ENCODE data around the gene OR4K15. TPM values are rescaled to one million over a fixed set of nuclear protein-coding genes. Genes with fewer than 3 reads are reported as not detected.
"Not testable (repeated sequence)": the region's sequence is repeated elsewhere in the genome, so short reads cannot be mapped to it uniquely, and the experiment has no call there.

Gene OR4K15
- not detected in 2 replicates for total RNA-seq

DNA sequence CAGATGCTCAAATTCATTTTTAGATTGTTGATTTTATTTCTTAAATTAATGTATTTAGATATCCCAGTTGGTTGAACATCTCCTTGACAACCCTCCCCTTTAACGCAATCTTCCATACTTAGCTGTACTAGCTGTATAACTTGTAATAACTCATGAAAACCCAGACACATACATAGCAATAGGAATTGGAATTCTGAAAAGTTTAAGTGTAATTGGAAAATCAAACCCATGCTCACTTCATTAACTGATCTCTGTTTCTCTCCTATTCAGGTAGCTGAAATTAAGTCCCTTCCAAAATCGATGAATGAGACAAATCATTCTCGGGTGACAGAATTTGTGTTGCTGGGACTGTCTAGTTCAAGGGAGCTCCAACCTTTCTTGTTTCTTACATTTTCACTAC is at the start of gene OR4K15:
OR4K15 (plus strand) TSS at position 301 of the 400 bp plus-strand sequence; CDS start at position 301, 0 bp downstream.
- no peak for DNase-seq (ENCODE audit: low read depth)
- H3K4me3 ChIP-seq (ENCODE audit: low read depth, low read length): no peak within 1 kb of the TSS
- TF ChIP-seq, protein P1, sequence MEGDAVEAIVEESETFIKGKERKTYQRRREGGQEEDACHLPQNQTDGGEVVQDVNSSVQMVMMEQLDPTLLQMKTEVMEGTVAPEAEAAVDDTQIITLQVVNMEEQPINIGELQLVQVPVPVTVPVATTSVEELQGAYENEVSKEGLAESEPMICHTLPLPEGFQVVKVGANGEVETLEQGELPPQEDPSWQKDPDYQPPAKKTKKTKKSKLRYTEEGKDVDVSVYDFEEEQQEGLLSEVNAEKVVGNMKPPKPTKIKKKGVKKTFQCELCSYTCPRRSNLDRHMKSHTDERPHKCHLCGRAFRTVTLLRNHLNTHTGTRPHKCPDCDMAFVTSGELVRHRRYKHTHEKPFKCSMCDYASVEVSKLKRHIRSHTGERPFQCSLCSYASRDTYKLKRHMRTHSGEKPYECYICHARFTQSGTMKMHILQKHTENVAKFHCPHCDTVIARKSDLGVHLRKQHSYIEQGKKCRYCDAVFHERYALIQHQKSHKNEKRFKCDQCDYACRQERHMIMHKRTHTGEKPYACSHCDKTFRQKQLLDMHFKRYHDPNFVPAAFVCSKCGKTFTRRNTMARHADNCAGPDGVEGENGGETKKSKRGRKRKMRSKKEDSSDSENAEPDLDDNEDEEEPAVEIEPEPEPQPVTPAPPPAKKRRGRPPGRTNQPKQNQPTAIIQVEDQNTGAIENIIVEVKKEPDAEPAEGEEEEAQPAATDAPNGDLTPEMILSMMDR (conservative IDR thresholded peaks at IDR 0.05; ENCODE audit: low read depth, low read length): no peak

DNA sequence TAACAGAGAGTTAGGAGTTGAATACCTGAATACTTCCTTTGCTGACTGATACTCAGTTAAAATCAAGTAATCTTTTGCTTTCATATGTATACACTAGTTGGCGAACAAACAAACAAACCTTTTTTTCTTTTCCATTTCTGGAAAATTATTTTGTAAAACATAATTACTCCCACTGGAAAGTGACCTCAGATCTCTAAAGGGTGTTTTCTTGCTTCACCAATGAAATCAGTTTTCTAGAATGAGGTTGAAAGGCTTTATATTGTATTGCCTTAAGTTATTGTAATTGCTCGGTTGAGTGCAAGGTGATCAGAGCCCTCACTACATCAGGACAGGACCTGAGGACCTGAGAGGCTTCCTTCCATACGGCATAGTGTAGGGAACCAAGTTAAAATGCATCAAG is 44.8 kb upstream of the OR4K15 start, which contains the start of gene OR4K1:
OR4K1 (plus strand) TSS at position 301 of the 400 bp plus-strand sequence. CDS start 4,750 bp downstream, outside the sequence.
- H3K4me3 ChIP-seq (ENCODE audit: low read depth, low read length): no peak within 1 kb of the TSS
- no peak for DNase-seq (ENCODE audit: low read depth)
- TF ChIP-seq, protein P1 (conservative IDR thresholded peaks at IDR 0.05; ENCODE audit: low read depth, low read length): no peak

- TF ChIP-seq, protein P1 (conservative IDR thresholded peaks at IDR 0.05; ENCODE audit: low read depth, low read length): no peak
Observed at GRCh38 chr14:19941668-19942067, 33.7 kb upstream of the OR4K15 start.

GRCh38 chr14:19947413-19948090 is 27.8 kb upstream of the OR4K15 start:
- TF ChIP-seq, protein P1 (conservative IDR thresholded peaks at IDR 0.05; ENCODE audit: low read depth, low read length): no peak
- H3K4me3 ChIP-seq (ENCODE audit: low read depth, low read length): no peak overlapping the region
- no peak for DNase-seq (ENCODE audit: low read depth)

More at GRCh38 chr14:19941668-19942067, 33.7 kb upstream of the OR4K15 start:
- H3K4me3 ChIP-seq (ENCODE audit: low read depth, low read length): no peak overlapping the region
- DNase-seq (ENCODE audit: low read depth): no peak

- TF ChIP-seq, protein P1 (conservative IDR thresholded peaks at IDR 0.05; ENCODE audit: low read depth, low read length): no peak
- no peak for DNase-seq (ENCODE audit: low read depth)
Observed at GRCh38 chr14:19949218-19949617, 26.2 kb upstream of the OR4K15 start.

DNA sequence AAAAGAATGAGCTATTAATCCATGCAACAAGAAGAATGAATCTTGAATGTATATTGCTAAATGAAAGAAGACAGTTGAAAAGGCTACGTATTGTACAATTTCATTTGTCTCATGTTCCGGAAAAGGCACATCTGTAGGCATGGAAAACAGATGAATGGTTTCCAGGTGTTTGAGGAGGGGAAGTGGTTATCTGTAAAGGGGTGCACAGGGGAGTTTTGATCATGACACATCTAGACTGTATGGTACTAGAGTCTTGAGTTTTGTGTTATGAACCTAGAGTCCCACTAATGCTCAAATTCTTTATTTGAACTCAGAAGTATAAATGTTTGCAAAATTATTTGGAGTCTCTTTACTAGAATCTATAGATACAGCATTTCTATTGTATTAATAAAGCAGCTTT is 5.7 kb upstream of the OR4K15 start:
- not testable (repeated sequence) for H3K4me3 ChIP-seq (ENCODE audit: low read depth, low read length); DNase-seq (ENCODE audit: low read depth)

More at GRCh38 chr14:19949218-19949617, 26.2 kb upstream of the OR4K15 start:
- no peak overlapping the region for H3K4me3 ChIP-seq (ENCODE audit: low read depth, low read length)

DNA sequence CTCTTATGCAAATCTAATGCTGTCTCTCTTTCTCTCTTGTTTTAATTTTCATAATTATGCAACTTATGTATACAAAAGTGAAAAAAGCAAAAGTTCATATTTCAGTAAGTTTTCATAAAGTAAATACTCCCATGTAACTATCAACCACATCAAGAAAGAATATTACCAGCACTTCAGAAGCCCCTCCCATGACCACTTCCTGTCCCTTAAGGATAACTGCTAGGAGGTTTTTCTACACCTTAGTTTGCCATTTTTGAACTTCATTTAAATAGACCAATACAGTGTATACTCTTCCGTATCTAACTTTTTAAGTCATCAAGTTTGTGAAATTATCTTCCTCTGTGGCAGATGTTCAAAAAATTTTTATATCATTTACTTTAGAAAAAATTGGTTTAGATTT is 547 bp upstream of the OR4K15 start:
- DNase-seq (ENCODE audit: low read depth): no peak
- no peak overlapping the region for H3K4me3 ChIP-seq (ENCODE audit: low read depth, low read length)

More for the DNA sequence above, 547 bp upstream of the OR4K15 start:
- TF ChIP-seq, protein P1 (conservative IDR thresholded peaks at IDR 0.05; ENCODE audit: low read depth, low read length): no peak

Data from epithelial cell of proximal tubule (primary cell).